Measurements from ENCODE around the gene COL4A4. TPM values are rescaled to one million over a fixed set of nuclear protein-coding genes. Genes with fewer than 3 reads are reported as not detected.

Gene COL4A4
- total and polyA plus RNA-seq, 2 of the 13 experiments (the other 11 are each of a cell fraction or from before 2014, with no cell fraction given): not detected

GRCh38 chr2:227201771-227202170 lies 37.8 kb upstream of the COL4A4 start:
- Histone ChIP-seq H3K27me3 (ENCODE audit: control insufficient read depth in 1 of 2, insufficient read depth in 2 of 2, low read length in 2 of 2) (peaks cover 0 to 4% of the 10 kb centered on the region in 2 experiments; a peak in 1 of 5 replicates), H3K79me2 (ENCODE audit: insufficient read depth, low read length) (no peaks in the 10 kb centered on the region), H4K20me1 (ENCODE audit: insufficient read depth, low read length) (no peaks in the 10 kb centered on the region), H3K4me2 (ENCODE audit: low read depth, low read length) (no peak overlapping the region), H3K9ac (ENCODE audit: insufficient read depth, low read depth, low read length) (no peak overlapping the region), H3K4me1 (ENCODE audit: insufficient read depth, low read length) (no peaks in the 10 kb centered on the region), H3K9me3 (ENCODE audit: low read length) (no peaks in the 10 kb centered on the region), H3K36me3 (replicated peaks in 1 of 2; ENCODE audit: control insufficient read depth in 1 of 2, insufficient read depth in 2 of 2, low read length in 2 of 2) (no peaks in the 10 kb centered on the region), H3K4me3 (replicated peaks in 1 of 3; ENCODE audit: insufficient read depth in 1 of 3, low read depth in 2 of 3, low read length in 3 of 3) (no peak overlapping the region), H3K27ac (ENCODE audit: extremely low read length, insufficient read depth, low read length) (no peak overlapping the region), H2AFZ (ENCODE audit: low read length) (no peak overlapping the region)
- POLR2A ChIA-PET: no interaction called here
- CTCF ChIA-PET (ENCODE audit: low intra/inter-chr PET ratio, low total read pairs): no interaction called here
- no peak for FAIRE-seq
- no peak for TF ChIP-seq EZH2 (conservative IDR thresholded peaks at IDR 0.05; ENCODE audit: low read depth, low read length)
- TF ChIP-seq, protein P1, sequence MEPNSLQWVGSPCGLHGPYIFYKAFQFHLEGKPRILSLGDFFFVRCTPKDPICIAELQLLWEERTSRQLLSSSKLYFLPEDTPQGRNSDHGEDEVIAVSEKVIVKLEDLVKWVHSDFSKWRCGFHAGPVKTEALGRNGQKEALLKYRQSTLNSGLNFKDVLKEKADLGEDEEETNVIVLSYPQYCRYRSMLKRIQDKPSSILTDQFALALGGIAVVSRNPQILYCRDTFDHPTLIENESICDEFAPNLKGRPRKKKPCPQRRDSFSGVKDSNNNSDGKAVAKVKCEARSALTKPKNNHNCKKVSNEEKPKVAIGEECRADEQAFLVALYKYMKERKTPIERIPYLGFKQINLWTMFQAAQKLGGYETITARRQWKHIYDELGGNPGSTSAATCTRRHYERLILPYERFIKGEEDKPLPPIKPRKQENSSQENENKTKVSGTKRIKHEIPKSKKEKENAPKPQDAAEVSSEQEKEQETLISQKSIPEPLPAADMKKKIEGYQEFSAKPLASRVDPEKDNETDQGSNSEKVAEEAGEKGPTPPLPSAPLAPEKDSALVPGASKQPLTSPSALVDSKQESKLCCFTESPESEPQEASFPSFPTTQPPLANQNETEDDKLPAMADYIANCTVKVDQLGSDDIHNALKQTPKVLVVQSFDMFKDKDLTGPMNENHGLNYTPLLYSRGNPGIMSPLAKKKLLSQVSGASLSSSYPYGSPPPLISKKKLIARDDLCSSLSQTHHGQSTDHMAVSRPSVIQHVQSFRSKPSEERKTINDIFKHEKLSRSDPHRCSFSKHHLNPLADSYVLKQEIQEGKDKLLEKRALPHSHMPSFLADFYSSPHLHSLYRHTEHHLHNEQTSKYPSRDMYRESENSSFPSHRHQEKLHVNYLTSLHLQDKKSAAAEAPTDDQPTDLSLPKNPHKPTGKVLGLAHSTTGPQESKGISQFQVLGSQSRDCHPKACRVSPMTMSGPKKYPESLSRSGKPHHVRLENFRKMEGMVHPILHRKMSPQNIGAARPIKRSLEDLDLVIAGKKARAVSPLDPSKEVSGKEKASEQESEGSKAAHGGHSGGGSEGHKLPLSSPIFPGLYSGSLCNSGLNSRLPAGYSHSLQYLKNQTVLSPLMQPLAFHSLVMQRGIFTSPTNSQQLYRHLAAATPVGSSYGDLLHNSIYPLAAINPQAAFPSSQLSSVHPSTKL (CRISPR knock-in tag; IDR thresholded peaks at IDR 0.05): no peak
- TF ChIP-seq, protein P2, sequence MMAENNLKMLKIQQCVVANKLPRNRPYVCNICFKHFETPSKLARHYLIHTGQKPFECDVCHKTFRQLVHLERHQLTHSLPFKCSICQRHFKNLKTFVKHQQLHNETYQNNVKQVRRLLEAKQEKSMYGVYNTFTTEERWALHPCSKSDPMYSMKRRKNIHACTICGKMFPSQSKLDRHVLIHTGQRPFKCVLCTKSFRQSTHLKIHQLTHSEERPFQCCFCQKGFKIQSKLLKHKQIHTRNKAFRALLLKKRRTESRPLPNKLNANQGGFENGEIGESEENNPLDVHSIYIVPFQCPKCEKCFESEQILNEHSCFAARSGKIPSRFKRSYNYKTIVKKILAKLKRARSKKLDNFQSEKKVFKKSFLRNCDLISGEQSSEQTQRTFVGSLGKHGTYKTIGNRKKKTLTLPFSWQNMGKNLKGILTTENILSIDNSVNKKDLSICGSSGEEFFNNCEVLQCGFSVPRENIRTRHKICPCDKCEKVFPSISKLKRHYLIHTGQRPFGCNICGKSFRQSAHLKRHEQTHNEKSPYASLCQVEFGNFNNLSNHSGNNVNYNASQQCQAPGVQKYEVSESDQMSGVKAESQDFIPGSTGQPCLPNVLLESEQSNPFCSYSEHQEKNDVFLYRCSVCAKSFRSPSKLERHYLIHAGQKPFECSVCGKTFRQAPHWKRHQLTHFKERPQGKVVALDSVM (CRISPR knock-in tag; IDR thresholded peaks at IDR 0.05): no peak
- TF ChIP-seq KLF9 (CRISPR knock-in tag; IDR thresholded peaks at IDR 0.05; ENCODE audit: low read depth): no peak
- no peak for TF ChIP-seq SPEN (CRISPR knock-in tag; IDR thresholded peaks at IDR 0.05; ENCODE audit: low read depth)
- TF ChIP-seq EEA1 (CRISPR knock-in tag; IDR thresholded peaks at IDR 0.05; ENCODE audit: borderline replicate concordance): no peak
- no peak for TF ChIP-seq ZFAT (CRISPR knock-in tag; conservative IDR thresholded peaks at IDR 0.05)
- no peak for TF ChIP-seq KLF6 (CRISPR knock-in tag; IDR thresholded peaks at IDR 0.05)
- no peak for TF ChIP-seq ZNF101 (CRISPR knock-in tag; IDR thresholded peaks at IDR 0.05; ENCODE audit: borderline replicate concordance, low read depth)
- no peak for TF ChIP-seq ZBTB8A (CRISPR knock-in tag; IDR thresholded peaks at IDR 0.05; ENCODE audit: borderline replicate concordance, low read depth)
- no peak for TF ChIP-seq PRDM15 (CRISPR knock-in tag; IDR thresholded peaks at IDR 0.05)
- TF ChIP-seq TFE3 (CRISPR knock-in tag; IDR thresholded peaks at IDR 0.05): no peak
- TF ChIP-seq, protein P3, sequence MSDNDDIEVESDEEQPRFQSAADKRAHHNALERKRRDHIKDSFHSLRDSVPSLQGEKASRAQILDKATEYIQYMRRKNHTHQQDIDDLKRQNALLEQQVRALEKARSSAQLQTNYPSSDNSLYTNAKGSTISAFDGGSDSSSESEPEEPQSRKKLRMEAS (IDR thresholded peaks at IDR 0.05): no peak
- no peak for TF ChIP-seq ZNF709 (CRISPR knock-in tag; IDR thresholded peaks at IDR 0.05)
- WGBS (ENCODE audit: low lambda C conversion rate): 39% methylated on average over 2 of the region's 2 CpGs
- in situ Hi-C loops (cut with HindIII; ENCODE audit: extremely low pct_ligation_motif_present, low pct_unique_long_range_greater_than_20kb) (no loop called here), intact Hi-C loops (cut with micrococcal nuclease; ENCODE audit: unreplicated experiment) (no loop called here)
- no TSS peak for BruUV-seq (replicated peaks)
- no peak for DNase-seq (ENCODE audit: low spot score)
- ATAC-seq: no peak

Measured in HepG2 (cell line).